HEK293 (cell line): Measurements from ENCODE around the gene DNAJC5.

ENCODE experiments used
- CTCF ChIA-PET: fragments of 350-600 bp; formaldehyde crosslinking; extraction: SDS; loops from one replicate; lab custom pipeline; 2021; ENCODE audit warnings: antibody characterized with exemption; lab: Yijun Ruan, JAX
- POLR2A ChIA-PET: fragments of 300-600 bp; formaldehyde crosslinking; extraction: SDS; loops from one replicate; lab custom pipeline; 2020; ENCODE audit warnings: antibody characterized with exemption, inconsistent platforms; lab: Yijun Ruan, JAX
- H3K27ac ChIP-seq: fragments of 200-500 bp; sonication (Bioruptor generic); 2 replicates; pipeline ENCODE4 v1.5.1; 2014; ENCODE audit warnings: low read depth, low read length, control low read depth, inconsistent platforms; ENCODE audit errors: extremely low read depth
- H3K36me3 ChIP-seq, 2 experiments: fragments of 200-500 bp in 1 of 2; sonication (Bioruptor generic) in 1 of 2; 1 replicate in 1 of 2; 2 replicates in 1 of 2; pipeline ENCODE4 v1.5.1; 2014 to 2017; ENCODE audit warnings: inconsistent platforms in 2 of 2, low read length in 2 of 2; ENCODE audit not compliant: control insufficient read depth in 2 of 2, insufficient read depth in 1 of 2
- H3K4me1 ChIP-seq: fragments of 200-500 bp; sonication (Bioruptor generic); 2 replicates; pipeline ENCODE4 v1.5.1; 2014; ENCODE audit warnings: mild to moderate bottlenecking, low read length, inconsistent platforms; ENCODE audit not compliant: control insufficient read depth, insufficient read depth
- H3K4me3 ChIP-seq: 2 replicates; pipeline ENCODE4 v1.5.1; 2011; ENCODE audit warnings: low read depth, mild to moderate bottlenecking, control low read depth, low read length, moderate library complexity
- H3K9me3 ChIP-seq: fragments of 200-500 bp; sonication (Bioruptor generic); 2 replicates; pipeline ENCODE4 v1.5.1; 2014; ENCODE audit warnings: low read depth, low read length, inconsistent platforms; ENCODE audit not compliant: control insufficient read depth, insufficient read depth
- GLIS1 ChIP-seq: fragments of 450-650 bp; formaldehyde crosslinking; IDR thresholded peaks from 2 replicates; pipeline ENCODE4 v1.5.1; 2016; ENCODE audit warnings: missing biosample characterization, missing genetic modification characterization
- PRDM6 ChIP-seq: fragments of 450-650 bp; formaldehyde crosslinking; IDR thresholded peaks from 2 replicates; pipeline ENCODE4 v1.5.1; 2017; ENCODE audit warnings: missing biosample characterization, missing genetic modification characterization
- YY2 ChIP-seq: fragments of 450-650 bp; formaldehyde crosslinking; IDR thresholded peaks from 2 replicates; pipeline ENCODE4 v1.5.1; 2016; ENCODE audit warnings: missing biosample characterization, missing genetic modification characterization
- ZBTB11 ChIP-seq: fragments of 450-650 bp; formaldehyde crosslinking; conservative IDR thresholded peaks from 2 replicates; pipeline ENCODE4 v1.5.1; 2016; ENCODE audit warnings: low read depth, missing biosample characterization, missing genetic modification characterization
- ZBTB7A ChIP-seq: fragments of 450-650 bp; formaldehyde crosslinking; IDR thresholded peaks from 2 replicates; pipeline ENCODE4 v1.5.1; 2016; ENCODE audit warnings: low read depth, missing biosample characterization, missing genetic modification characterization
- ZEB2 ChIP-seq: fragments of 450-650 bp; formaldehyde crosslinking; IDR thresholded peaks from 2 replicates; pipeline ENCODE4 v1.5.1; 2016; ENCODE audit warnings: missing biosample characterization, missing genetic modification characterization
- ZFP37 ChIP-seq: fragments of 450-650 bp; formaldehyde crosslinking; IDR thresholded peaks from 2 replicates; pipeline ENCODE4 v1.5.1; 2016; ENCODE audit warnings: missing biosample characterization, missing genetic modification characterization
- ZNF239 ChIP-seq: fragments of 450-650 bp; formaldehyde crosslinking; IDR thresholded peaks from 2 replicates; pipeline ENCODE4 v1.5.1; 2016; ENCODE audit warnings: missing biosample characterization, missing genetic modification characterization
- ZNF37A ChIP-seq: fragments of 450-650 bp; IDR thresholded peaks from 2 replicates; pipeline ENCODE4 v1.5.1; 2018; ENCODE audit warnings: missing biosample characterization, missing genetic modification characterization
- ZNF518A ChIP-seq: fragments of 450-650 bp; formaldehyde crosslinking; conservative IDR thresholded peaks from 2 replicates; pipeline ENCODE4 v1.5.1; 2016; ENCODE audit warnings: low read depth, missing biosample characterization, missing genetic modification characterization

Gene DNAJC5

GRCh38 chr20:63892402-63892801 lies 2.5 kb upstream of the DNAJC5 start (continued):
- TF ChIP-seq ZNF518A (tag by site-specific recombination) (no peak), ZNF239 (no peak), ZNF37A (tag by site-specific recombination) (no peak)
- TF ChIP-seq, all 188 proteins: peak for 0

- TF ChIP-seq YY2 (tag by site-specific recombination) (0 out of 2 replicates have a peak, but pooled peaks have one; percentile 28), ZFP37 (tag by site-specific recombination) (no peak)
- H3K4me1 ChIP-seq: peaks cover 9% of the 10 kb centered on the region
- ChIA-PET POLR2A (interaction anchor here (0.6 to 3.1 kb wide), 3 partner anchors 29 to 656 kb away, joined by 5 to 14 read pairs (median 6); partner anchors contain the start of genes ARFRP1, TPD52L2 and ZGPAT), CTCF (interaction anchor here (0.6 to 1.4 kb wide), 3 partner anchors 16 to 119 kb away, joined by 3 to 5 read pairs (median 4); no protein-coding TSS in a partner anchor)
- H3K27ac ChIP-seq: no peak overlapping the region
- H3K4me3 ChIP-seq: peak overlapping the region; percentile 56
- H3K9me3 ChIP-seq: no peaks in the 10 kb centered on the region
- H3K36me3 ChIP-seq: peaks cover 0 to 38% of the 10 kb centered on the region in 2 experiments; a peak in 1 of 3 replicates
Observed at GRCh38 chr20:63893999-63894357, 948 bp upstream of the DNAJC5 start.

- Histone ChIP-seq H3K9me3 (no peaks in the 10 kb centered on the region), H3K27ac (no peak overlapping the region), H3K4me1 (peaks cover 12% of the 10 kb centered on the region), H3K36me3 (peaks cover 0 to 24% of the 10 kb centered on the region in 2 experiments; a peak in 1 of 3 replicates), H3K4me3 (peak overlapping the region; percentile 56)
- CTCF ChIA-PET: interaction anchor here (0.6 to 2.6 kb wide), 6 partner anchors 10 to 85 kb away, joined by 3 to 8 read pairs (median 4); partner anchors contain the start of gene PRPF6
- POLR2A ChIA-PET: interaction anchor here (1.0 to 3.1 kb wide), 5 partner anchors 30 to 253 kb away, joined by 3 to 14 read pairs (median 4); partner anchors contain the start of genes ARFRP1, TPD52L2, UCKL1 and ZGPAT
- TF ChIP-seq ZBTB11 (tag by site-specific recombination) (no peak), GLIS1 (tag by site-specific recombination) (peak; percentile 67), PRDM6 (tag by site-specific recombination) (peak; percentile 82), ZBTB7A (tag by site-specific recombination) (no peak), ZEB2 (tag by site-specific recombination) (0 out of 2 replicates have a peak, but pooled peaks have one; percentile 40)
Observed at GRCh38 chr20:63895202-63895951, 451 bp downstream of the DNAJC5 start.
